ENCODE data around the gene PDE11A. TPM values are rescaled to one million over a fixed set of nuclear protein-coding genes. Genes with fewer than 3 reads are reported as not detected.

PDE11A gene
- total and polyA plus RNA-seq, 2 of the 13 experiments (the other 11 are each of a cell fraction or from before 2014, with no cell fraction given) = 1.2 to 1.7 TPM

DNA sequence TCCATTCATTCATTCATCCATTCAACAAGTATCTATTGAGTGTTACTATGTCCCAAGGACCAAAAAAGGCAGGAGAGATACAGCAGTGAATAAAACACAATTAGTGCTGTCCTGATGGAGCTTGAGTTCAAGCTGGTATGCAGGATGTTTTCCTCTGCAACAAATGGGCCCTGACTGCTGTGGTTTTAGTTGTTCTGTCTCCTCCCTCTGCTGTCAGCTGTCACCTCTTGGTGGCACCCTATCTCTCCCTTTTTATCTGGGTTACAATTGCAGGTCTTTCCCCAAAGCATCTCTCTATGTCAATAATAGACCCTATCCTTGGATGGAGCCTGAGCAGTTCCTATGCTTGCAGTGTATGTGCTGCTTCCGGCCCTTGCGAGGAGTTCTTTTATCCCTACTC is 304.8 kb downstream of the PDE11A start:
- H3K4me3 ChIP-seq (replicated peaks in 1 of 3; ENCODE audit: insufficient read depth in 1 of 3, low read depth in 2 of 3, low read length in 3 of 3) = no peak overlapping the region
- H4K20me1 ChIP-seq (ENCODE audit: insufficient read depth, low read length) = no peaks in the 10 kb centered on the region
- H3K4me2 ChIP-seq (ENCODE audit: low read depth, low read length) = no peak overlapping the region
- H3K4me1 ChIP-seq (ENCODE audit: insufficient read depth, low read length) = peaks cover 36% of the 10 kb centered on the region
- 92% methylated on average over 2 of the region's 2 CpGs for WGBS (ENCODE audit: low lambda C conversion rate)
- H3K27me3 ChIP-seq (ENCODE audit: control insufficient read depth in 1 of 2, insufficient read depth in 2 of 2, low read length in 2 of 2) = no peaks in the 10 kb centered on the region
- no TSS peak for BruUV-seq (replicated peaks)
- no peak overlapping the region for H2AFZ ChIP-seq (ENCODE audit: low read length)
- POLR2A ChIA-PET = no interaction called here
- no peaks in the 10 kb centered on the region for H3K9me3 ChIP-seq (ENCODE audit: low read length)
- in situ Hi-C loops (cut with HindIII; ENCODE audit: extremely low pct_ligation_motif_present, low pct_unique_long_range_greater_than_20kb) (no loop called here), intact Hi-C loops (cut with micrococcal nuclease; ENCODE audit: unreplicated experiment) (no loop called here)
- CTCF ChIA-PET (ENCODE audit: low intra/inter-chr PET ratio, low total read pairs) = no interaction called here
- no peaks in the 10 kb centered on the region for H3K36me3 ChIP-seq (replicated peaks in 1 of 2; ENCODE audit: control insufficient read depth in 1 of 2, insufficient read depth in 2 of 2, low read length in 2 of 2)
- no peak overlapping the region for H3K9ac ChIP-seq (ENCODE audit: insufficient read depth, low read depth, low read length)
- no peak overlapping the region for H3K27ac ChIP-seq (ENCODE audit: extremely low read length, insufficient read depth, low read length)
- no peaks in the 10 kb centered on the region for H3K79me2 ChIP-seq (ENCODE audit: insufficient read depth, low read length)
- DNase-seq (ENCODE audit: low spot score) = no peak
- peak; percentile 23 for FAIRE-seq
- ATAC-seq = no peak
- no peak for TF ChIP-seq MTERF4 (CRISPR knock-in tag; IDR thresholded peaks at IDR 0.05)
- peak; percentile 40 for TF ChIP-seq CTCF (CRISPR knock-in tag; IDR thresholded peaks at IDR 0.05)

DNA sequence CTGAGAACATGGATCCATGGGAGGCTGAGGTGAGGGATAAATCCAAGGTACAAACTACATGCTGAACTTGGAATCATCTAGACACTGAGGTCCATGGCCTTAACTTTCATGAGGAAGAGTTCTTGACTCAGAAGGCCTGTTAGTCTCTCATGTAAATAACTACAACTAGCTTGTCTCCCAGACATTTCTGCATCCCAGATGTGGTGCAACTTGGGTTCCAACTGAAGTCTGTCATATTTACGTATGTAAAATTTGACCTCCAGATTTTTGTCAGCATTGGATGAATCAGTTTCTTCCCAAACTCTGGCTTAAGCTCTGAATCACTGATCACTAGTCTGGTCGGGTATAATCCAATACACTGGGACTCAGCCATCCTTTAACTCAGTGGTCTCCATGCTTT is 306.9 kb downstream of the PDE11A start:
- Histone ChIP-seq H4K20me1 (ENCODE audit: insufficient read depth, low read length) (no peaks in the 10 kb centered on the region), H3K4me2 (ENCODE audit: low read depth, low read length) (no peak overlapping the region), H3K9ac (ENCODE audit: insufficient read depth, low read depth, low read length) (no peak overlapping the region), H3K36me3 (replicated peaks in 1 of 2; ENCODE audit: control insufficient read depth in 1 of 2, insufficient read depth in 2 of 2, low read length in 2 of 2) (no peaks in the 10 kb centered on the region), H3K27me3 (ENCODE audit: control insufficient read depth in 1 of 2, insufficient read depth in 2 of 2, low read length in 2 of 2) (no peaks in the 10 kb centered on the region), H3K4me3 (replicated peaks in 1 of 3; ENCODE audit: insufficient read depth in 1 of 3, low read depth in 2 of 3, low read length in 3 of 3) (no peak overlapping the region), H2AFZ (ENCODE audit: low read length) (no peak overlapping the region), H3K9me3 (ENCODE audit: low read length) (no peaks in the 10 kb centered on the region), H3K4me1 (ENCODE audit: insufficient read depth, low read length) (peaks cover 17% of the 10 kb centered on the region), H3K79me2 (ENCODE audit: insufficient read depth, low read length) (no peaks in the 10 kb centered on the region), H3K27ac (ENCODE audit: extremely low read length, insufficient read depth, low read length) (no peak overlapping the region)
- ATAC-seq (no peak), DNase-seq (ENCODE audit: low spot score) (no peak), FAIRE-seq (no peak)
- ChIA-PET POLR2A (no interaction called here), CTCF (ENCODE audit: low intra/inter-chr PET ratio, low total read pairs) (no interaction called here)
- in situ Hi-C loops (cut with HindIII; ENCODE audit: extremely low pct_ligation_motif_present, low pct_unique_long_range_greater_than_20kb) = no loop called here
- intact Hi-C loops (cut with micrococcal nuclease; ENCODE audit: unreplicated experiment) = no loop called here
- 59% methylated on average over 2 of the region's 2 CpGs for WGBS (ENCODE audit: low lambda C conversion rate)
- BruUV-seq (replicated peaks) = no TSS peak
- no peak for TF ChIP-seq DMTF1 (CRISPR knock-in tag; IDR thresholded peaks at IDR 0.05)
- no peak for TF ChIP-seq ZBTB8A (CRISPR knock-in tag; IDR thresholded peaks at IDR 0.05; ENCODE audit: borderline replicate concordance, low read depth)
- no peak for TF ChIP-seq KLF11 (CRISPR knock-in tag; IDR thresholded peaks at IDR 0.05)
- no peak for TF ChIP-seq RNF2 (conservative IDR thresholded peaks at IDR 0.05; ENCODE audit: low read depth)
- TF ChIP-seq KLF9 (CRISPR knock-in tag; IDR thresholded peaks at IDR 0.05; ENCODE audit: low read depth) = no peak
- TF ChIP-seq, protein P1, sequence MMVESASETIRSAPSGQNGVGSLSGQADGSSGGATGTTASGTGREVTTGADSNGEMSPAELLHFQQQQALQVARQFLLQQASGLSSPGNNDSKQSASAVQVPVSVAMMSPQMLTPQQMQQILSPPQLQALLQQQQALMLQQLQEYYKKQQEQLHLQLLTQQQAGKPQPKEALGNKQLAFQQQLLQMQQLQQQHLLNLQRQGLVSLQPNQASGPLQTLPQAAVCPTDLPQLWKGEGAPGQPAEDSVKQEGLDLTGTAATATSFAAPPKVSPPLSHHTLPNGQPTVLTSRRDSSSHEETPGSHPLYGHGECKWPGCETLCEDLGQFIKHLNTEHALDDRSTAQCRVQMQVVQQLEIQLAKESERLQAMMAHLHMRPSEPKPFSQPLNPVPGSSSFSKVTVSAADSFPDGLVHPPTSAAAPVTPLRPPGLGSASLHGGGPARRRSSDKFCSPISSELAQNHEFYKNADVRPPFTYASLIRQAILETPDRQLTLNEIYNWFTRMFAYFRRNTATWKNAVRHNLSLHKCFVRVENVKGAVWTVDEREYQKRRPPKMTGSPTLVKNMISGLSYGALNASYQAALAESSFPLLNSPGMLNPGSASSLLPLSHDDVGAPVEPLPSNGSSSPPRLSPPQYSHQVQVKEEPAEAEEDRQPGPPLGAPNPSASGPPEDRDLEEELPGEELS (CRISPR knock-in tag; IDR thresholded peaks at IDR 0.05) = no peak
- TF ChIP-seq HOXA7 (CRISPR knock-in tag; IDR thresholded peaks at IDR 0.05) = no peak
- TF ChIP-seq ZNF660 (CRISPR knock-in tag; IDR thresholded peaks at IDR 0.05; ENCODE audit: borderline replicate concordance, low read depth) = no peak
- TF ChIP-seq ZNF441 (CRISPR knock-in tag; IDR thresholded peaks at IDR 0.05; ENCODE audit: borderline replicate concordance) = no peak
- TF ChIP-seq EHMT2 (IDR thresholded peaks at IDR 0.05; ENCODE audit: borderline replicate concordance, low read depth, low read length) = no peak
